Measurements from ENCODE around the gene SPTBN1.

Gene SPTBN1

DNA sequence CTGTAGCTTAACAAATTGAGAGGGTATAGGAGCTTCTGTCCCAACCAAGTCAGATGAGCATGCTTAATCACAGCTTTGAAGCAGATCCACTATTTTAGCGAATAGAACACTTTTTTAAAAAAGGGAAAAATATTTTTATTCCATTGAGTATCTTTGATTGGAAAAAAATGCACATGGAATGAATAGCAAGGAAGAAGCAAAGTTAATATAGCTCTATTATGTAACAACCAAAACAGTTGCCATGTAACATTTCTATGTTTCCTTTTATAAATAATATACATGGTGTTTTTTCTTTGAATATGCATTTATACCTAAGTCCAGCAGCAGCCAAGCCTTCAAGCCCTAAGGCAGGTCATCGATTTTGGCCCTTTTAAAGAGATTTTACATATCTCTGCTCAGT is 21.4 kb upstream of the SPTBN1 start:
- DNase-seq, result no peak

DNA sequence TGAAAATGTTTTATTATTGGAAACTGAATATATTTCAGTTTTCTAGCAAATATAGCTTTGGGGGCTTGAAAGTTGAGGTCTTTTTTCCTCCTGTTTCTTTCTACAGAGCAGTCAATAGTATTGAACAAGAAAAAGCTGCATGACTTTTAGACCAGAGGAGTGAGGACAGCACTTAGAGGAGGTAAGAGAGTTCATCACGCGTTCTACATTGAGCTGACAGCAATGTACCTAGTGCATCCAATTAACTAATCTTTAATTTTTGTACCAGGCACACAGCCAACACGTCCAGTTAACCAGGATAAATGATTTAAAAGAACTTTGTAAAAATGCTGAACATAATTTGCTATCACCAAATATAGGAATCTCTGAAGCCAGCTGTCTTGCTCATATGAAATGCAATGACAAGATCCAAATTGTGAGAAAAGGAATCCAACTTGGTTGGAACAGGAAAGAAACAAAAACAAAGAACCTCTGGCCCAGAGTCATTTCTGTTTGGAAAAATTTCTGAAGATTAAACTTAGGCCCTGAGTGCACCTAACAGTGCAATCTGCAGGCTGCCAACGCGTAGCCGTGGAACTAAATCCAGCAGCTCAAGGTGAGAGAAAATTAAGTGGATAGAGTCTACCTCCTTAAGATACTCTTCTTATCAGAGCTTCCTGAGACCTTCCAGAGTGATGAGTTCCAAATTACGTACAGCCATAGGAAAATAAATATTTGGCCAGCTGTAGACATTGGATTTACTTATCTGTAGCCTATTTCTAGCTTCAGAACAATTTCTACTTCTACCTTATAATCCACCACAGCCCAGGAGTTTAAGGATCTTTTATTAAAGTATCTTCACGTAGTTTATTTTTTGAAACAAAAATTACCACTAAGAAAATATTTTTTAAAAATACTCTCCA is 20.6 kb upstream of the SPTBN1 start:
- no peak for DNase-seq

- DNase-seq, result no peak
Measured at GRCh38 chr2:54437588-54437987, 18.5 kb upstream of the SPTBN1 start.

GRCh38 chr2:54438271-54438670 is 17.9 kb upstream of the SPTBN1 start:
- no peak for DNase-seq

DNA sequence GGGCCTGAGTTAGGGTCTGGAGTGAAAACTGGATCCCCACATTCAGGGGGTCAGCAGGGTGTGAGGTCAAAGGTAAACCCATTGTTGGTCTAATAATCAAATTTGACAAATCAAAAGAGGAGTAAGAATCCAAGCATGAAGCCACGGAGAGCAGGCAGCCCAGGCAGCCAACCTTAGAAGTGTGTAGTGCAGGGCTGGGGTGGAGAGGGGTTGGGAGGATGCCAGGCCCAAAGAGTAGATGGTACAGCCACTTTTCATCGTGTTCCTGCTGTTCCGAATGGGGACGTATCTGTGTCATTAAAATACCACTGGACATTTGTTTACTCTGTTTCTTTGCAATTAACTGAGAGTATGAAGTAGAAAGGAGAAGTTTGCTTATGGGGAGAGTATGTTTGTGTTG is 16.5 kb upstream of the SPTBN1 start:
- DNase-seq, result no peak

- no peak for DNase-seq
Measured at GRCh38 chr2:54440050-54440449, 16.1 kb upstream of the SPTBN1 start.

DNA sequence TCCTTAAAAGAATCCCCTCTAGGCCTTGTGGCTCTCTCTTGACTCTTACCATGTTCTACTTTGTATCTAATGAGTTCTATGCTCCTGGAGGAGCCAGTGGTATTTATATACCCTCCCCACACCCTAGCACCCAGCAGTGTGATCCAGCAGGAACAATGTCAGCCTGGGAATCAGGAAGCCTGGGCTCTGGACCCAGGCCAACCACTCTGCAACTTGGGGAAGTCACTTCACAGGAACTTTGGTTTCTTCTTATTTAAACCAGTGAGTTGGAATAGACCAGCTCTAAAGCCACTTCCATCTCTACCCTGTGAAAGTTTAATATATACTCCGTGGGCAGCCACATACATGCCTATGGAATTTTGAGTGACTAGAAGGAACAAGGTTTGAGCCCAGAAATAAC is 11.6 kb upstream of the SPTBN1 start:
- no peak for DNase-seq

- DNase-seq, result no peak
Measured at GRCh38 chr2:54446122-54446521, 10.0 kb upstream of the SPTBN1 start.

- no peak for DNase-seq
Measured at GRCh38 chr2:54446625-54447024, 9.5 kb upstream of the SPTBN1 start.

GRCh38 chr2:54454548-54455130 is 1.5 kb upstream of the SPTBN1 start:
- DNase-seq, result no peak

DNA sequence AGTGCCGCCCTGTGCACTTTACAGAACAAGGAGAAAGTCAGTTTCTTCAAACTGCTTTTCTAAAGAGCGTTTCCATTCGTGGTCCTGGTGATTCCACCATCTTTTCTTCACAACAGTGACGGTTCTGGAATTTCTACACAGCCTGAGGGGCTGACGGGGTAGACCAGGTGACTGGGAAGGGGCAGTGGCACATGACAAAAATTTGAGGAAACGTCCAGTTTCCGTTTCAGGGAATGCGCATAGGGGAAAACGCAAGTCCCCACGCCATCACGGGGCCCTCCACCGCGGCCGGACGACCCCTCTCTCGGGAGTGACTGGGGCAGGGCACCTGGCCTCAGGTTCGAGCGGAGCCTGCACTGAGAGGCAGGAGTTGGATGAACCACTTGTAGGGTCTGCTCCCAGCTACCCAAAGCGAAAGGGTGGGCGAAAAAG is 980 bp upstream of the SPTBN1 start:
- DNase-seq, result no peak

DNA sequence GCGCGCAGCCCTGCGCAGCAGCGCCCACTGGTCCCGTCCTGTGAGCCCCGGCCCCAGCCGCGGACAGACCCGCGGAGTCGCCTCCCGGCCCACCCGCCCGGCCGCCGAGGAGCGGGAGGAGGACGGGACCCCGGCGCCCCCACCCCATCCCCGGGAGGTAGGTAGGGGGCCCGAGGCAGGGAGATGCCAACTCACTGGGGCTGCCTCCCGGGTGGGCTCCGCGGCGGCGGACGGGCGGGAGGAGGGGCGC is 160 bp downstream of the SPTBN1 start:
- no peak for DNase-seq

GRCh38 chr2:54456612-54457322 is 640 bp downstream of the SPTBN1 start:
- DNase-seq, result no peak

DNA sequence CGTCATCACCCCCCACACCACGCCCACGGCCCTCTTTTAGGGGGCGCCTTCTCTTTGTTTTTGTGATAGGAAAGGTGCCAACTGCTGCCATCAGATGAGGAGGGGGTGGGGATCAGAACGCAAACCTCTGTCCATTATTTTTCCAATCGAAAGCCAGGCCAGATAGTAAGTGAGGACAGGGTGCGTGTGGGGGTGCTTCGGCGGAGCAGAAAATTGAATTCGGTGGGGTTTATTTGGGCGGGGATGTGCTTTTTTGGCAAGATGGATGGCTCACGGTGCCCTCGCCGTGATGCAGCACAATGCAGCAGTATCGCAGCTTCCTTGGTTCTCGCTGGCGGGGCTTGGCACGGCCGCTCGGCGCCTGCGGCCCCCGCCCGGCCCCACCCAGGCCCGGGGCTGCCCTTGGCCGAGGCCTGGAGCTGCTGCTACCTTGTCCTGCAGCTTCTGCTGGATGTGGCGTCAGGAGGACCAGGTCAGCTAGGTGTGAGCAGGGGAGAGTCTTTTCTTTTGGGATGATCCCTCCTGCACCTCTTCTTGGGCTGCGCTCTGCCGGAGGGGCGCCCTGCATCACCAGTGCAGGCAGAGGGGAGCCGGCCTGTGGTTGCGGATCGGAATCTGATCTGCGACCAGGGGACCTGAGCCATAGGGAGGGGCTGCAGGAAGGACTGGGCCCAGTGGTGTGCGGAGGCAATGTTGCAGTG is 1.3 kb downstream of the SPTBN1 start:
- peak; percentile 19 for DNase-seq

DNA sequence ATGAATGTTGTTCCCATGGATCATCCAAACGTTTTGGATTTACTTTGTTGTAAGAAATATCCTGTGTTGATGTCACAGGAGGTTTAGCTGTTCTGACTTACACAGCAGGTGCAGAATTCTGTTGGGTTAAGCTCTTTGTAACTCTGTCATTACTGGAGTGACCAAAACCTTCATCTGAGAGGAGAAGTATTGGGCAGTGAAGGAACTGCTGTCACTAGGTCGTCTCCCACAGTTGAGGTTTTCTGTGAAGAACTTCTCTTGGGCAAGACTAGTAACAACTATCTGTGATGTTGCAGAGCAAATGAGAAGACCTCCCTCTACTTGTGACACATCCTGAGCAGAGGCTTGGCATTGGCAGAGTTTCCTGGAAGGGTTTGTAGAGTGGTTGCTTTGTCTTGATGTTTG is 2.9 kb downstream of the SPTBN1 start:
- peak; percentile 8 for DNase-seq

DNA sequence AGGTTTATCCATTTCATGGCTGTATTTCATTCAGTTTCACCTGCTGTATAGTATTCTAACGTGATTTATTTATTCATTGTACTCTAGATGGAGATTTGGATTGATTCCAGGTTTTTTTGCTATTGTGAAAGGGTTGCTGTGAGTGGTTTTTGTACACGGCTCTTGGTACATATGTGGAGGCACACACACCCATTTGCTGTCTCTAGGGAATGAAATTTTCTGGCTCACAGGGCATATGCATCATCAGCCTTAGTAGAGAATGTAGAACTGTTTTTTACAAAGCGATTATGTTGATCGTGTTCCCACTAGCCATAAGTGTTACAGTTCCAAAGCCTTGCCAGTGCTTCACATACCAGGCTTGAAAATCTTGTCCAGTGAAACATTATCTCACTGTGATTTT is 5.1 kb downstream of the SPTBN1 start:
- DNase-seq, result no peak

- no peak for DNase-seq
Measured at GRCh38 chr2:54464341-54464740, 8.2 kb downstream of the SPTBN1 start.

DNA sequence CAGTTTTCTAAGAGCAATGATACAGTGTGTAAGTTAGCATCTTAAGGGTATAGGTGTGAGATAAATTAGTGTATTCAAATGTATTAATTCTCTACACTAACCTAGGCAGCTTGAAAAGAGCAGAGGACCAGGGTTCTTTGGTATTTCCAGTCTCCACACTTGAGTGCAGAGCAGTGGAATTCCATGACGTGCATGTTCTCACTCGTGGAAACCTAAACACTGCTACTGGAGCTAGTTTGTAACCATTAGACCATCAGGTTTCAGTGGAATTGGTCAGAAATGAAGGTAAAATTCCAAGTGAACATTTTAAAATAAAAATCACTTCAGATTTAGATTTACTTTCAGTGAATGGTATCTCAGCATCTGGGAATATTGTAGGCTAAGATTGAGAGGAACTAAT is 9.0 kb downstream of the SPTBN1 start:
- no peak for DNase-seq

GRCh38 chr2:54466870-54467269 is 10.7 kb downstream of the SPTBN1 start:
- no peak for DNase-seq

- no peak for DNase-seq
Measured at GRCh38 chr2:54468673-54469072, 12.5 kb downstream of the SPTBN1 start.

DNA sequence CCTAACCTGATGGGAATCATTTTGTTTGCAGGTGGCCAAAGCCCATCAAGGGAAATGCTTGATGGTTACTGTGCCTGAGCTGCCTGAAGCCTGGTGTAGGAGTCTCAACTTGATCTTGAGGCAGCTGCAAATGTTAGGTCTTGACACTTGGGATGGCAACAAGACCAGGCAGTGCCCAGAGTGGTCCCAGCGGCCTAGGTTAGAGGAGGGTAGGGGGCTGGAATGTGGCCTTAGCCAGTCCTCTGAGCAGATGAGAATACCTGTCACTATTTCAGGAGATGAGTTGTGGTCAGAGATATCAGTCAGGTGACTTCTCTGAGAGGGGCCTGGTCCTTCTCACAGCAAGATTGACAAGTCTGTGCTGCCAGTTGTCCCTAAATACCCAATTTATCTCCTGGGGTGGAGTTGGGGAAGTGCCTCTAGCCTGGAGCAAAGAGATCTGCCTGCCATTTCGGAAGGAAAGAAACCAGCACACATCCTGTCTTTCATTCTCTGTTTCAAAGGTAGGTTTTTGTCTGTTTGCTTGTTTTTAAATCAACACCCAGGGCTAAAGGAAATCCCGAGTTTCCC is 13.4 kb downstream of the SPTBN1 start:
- no peak for DNase-seq

DNA sequence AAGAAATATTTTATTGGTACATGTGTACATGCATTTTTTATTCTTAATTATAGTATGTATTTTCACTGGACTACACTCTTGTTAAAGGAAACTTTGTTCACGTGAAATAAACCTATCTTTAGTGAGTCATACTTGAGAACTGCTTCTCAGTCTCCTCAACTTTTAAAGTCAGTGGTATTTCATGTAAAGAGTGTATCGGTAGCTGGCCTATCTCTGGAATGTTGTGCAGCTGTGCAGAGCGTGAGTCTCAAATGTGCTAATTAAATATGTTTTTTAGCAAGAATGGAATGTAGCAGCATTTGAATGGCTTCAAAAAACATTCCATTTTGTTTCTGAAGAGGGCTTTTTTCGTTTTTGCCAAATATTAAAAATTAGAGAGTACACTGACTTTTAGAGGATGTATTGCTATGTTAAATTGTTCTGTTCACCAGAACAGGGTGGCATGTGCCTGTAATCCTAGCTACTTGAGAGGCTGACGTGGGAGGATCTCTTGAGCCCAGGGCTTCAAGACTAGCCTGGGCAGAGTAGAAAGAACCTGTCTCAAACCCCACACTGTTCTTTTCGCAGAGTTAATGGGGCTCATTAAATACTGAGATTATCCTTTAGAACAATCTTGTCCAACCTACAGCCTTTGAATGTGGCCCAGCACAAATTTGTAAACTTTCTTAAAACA is 14.3 kb downstream of the SPTBN1 start:
- no peak for DNase-seq
